ENCODE measurements around the gene WDR4. TPM values are rescaled to one million over a fixed set of nuclear protein-coding genes. Genes with fewer than 3 reads are reported as not detected.

The WDR4 gene
- polyA plus RNA-seq: 0.54 TPM in 1 of 2 replicates, not detected in the other

GRCh38 chr21:42878993-42879787 is at the start of gene WDR4:
Gene WDR4 (minus strand): TSS chr21:42879539. CDS start chr21:42879495, 44 bp downstream.

GRCh38 chr21:42925114-42925926 is 46.0 kb upstream of the WDR4 start, which contains the start of gene ERVH48-1:
Gene ERVH48-1 (minus strand): TSS chr21:42925630. CDS start chr21:42919006, 6,624 bp downstream.

GRCh38 chr21:42892931-42893755 is 13.8 kb upstream of the WDR4 start, which contains the start of gene NDUFV3:
Gene NDUFV3 (plus strand): TSS chr21:42893309. CDS start chr21:42893334, 25 bp downstream.

Other genes starting within 250 kb of the WDR4 start
- 73.8 and 97.9 TPM in 2 replicates for gene PDE9A, start 225.9 kb downstream of the WDR4 start, polyA plus RNA-seq
- gene NDUFV3, start 13.8 kb upstream of the WDR4 start, polyA plus RNA-seq: 57.9 and 62.2 TPM in 2 replicates
- gene ERVH48-1, start 46.1 kb upstream of the WDR4 start, polyA plus RNA-seq: not detected in 2 replicates
- 9.7 and 12.0 TPM in 2 replicates for gene PKNOX1, start 95.0 kb upstream of the WDR4 start, polyA plus RNA-seq
- gene CBS, start 196.3 kb upstream of the WDR4 start, polyA plus RNA-seq: 1.8 and 2.6 TPM in 2 replicates
- 0.13 and 2.5 TPM in 2 replicates for gene U2AF1, start 228.0 kb upstream of the WDR4 start, polyA plus RNA-seq